22Rv1 (cell line): ENCODE measurements around the gene SCAPER.

Experiments used
- ZFX ChIP-seq: fragments of 450-650 bp; IDR thresholded peaks from 2 replicates; pipeline ENCODE4 v1.6.1; 2017; ENCODE audit warnings: antibody characterized with exemption, borderline replicate concordance
- TF ChIP-seq, protein P1 (sequence below): fragments of 450-650 bp; IDR thresholded peaks from 2 replicates; pipeline ENCODE4 v1.5.1; 2017; ENCODE audit warnings: mild to moderate bottlenecking

DNA sequence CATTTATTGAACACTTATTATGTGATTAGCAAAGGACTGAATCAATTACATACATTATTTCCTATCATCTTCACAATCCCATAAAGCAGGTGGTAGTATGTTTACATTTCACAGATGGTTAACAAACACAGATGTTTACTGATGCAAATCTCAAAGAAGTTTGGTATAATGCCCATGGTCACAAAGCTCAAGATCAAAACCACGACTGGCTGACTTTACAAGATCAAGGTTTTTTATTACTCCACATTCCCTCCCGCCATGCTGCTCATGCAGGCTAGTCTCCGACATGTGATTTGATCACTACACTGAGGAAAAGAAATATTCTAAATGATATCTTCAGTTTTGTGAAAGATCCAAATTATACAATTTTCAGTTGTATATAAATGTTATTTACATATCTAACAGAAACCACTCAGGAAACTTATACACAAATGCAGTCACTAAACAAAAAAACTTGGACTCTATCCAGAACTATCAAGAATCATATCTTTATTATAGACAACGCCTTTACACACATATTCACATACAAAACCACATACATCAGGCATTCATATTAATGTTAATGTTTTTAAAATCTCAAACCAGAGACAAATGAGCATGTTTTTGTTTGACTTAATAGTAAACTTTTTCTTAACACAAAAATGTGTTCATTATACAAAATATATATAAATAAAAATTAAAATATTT, 235.5 kb downstream of the SCAPER start:
- TF ChIP-seq, protein P1, sequence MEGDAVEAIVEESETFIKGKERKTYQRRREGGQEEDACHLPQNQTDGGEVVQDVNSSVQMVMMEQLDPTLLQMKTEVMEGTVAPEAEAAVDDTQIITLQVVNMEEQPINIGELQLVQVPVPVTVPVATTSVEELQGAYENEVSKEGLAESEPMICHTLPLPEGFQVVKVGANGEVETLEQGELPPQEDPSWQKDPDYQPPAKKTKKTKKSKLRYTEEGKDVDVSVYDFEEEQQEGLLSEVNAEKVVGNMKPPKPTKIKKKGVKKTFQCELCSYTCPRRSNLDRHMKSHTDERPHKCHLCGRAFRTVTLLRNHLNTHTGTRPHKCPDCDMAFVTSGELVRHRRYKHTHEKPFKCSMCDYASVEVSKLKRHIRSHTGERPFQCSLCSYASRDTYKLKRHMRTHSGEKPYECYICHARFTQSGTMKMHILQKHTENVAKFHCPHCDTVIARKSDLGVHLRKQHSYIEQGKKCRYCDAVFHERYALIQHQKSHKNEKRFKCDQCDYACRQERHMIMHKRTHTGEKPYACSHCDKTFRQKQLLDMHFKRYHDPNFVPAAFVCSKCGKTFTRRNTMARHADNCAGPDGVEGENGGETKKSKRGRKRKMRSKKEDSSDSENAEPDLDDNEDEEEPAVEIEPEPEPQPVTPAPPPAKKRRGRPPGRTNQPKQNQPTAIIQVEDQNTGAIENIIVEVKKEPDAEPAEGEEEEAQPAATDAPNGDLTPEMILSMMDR = no peak
- no peak for TF ChIP-seq ZFX
